Osteocyte (in vitro differentiated cells): Measurements from ENCODE around the gene WNK1. TPM values are rescaled to one million over a fixed set of nuclear protein-coding genes. Genes with fewer than 3 reads are reported as not detected.

Experiments
- DNase-seq: peaks from one replicate; pipeline ENCODE4 v3.0.0; 2021; ENCODE audit warnings: mixed read lengths; ENCODE audit not compliant: unreplicated experiment; ENCODE audit errors: extremely low spot score
- H3K27ac Mint-ChIP-seq: one replicate; pipeline ENCODE4 v1.8.0; 2021; ENCODE audit warnings: mild to moderate bottlenecking, mixed read lengths; ENCODE audit not compliant: unreplicated experiment
- H3K27me3 Mint-ChIP-seq: one replicate; pipeline ENCODE4 v1.8.0; 2021; ENCODE audit warnings: mixed read lengths; ENCODE audit not compliant: unreplicated experiment
- H3K36me3 Mint-ChIP-seq: one replicate; pipeline ENCODE4 v1.8.0; 2021; ENCODE audit warnings: mixed read lengths; ENCODE audit not compliant: unreplicated experiment
- H3K4me1 Mint-ChIP-seq: one replicate; pipeline ENCODE4 v1.8.0; 2021; ENCODE audit warnings: mixed read lengths; ENCODE audit not compliant: unreplicated experiment
- H3K4me3 Mint-ChIP-seq: one replicate; pipeline ENCODE4 v1.8.0; 2021; ENCODE audit warnings: mild to moderate bottlenecking, moderate library complexity, mixed read lengths; ENCODE audit not compliant: unreplicated experiment
- H3K9me3 Mint-ChIP-seq: one replicate; pipeline ENCODE4 v1.8.0; 2021; ENCODE audit warnings: mixed read lengths; ENCODE audit not compliant: unreplicated experiment
- CTCF ChIP-seq: fragments of 200-600 bp; sonication (generic); IDR thresholded peaks from 2 replicates; pipeline ENCODE4 v1.5.0; 2021; ENCODE audit warnings: antibody characterized with exemption, mild to moderate bottlenecking, moderate library complexity
- total RNA-seq: library from RNA; stranded (reverse); gene quantifications from 2 replicates; pipeline ENCODE4 v1.2.1, GENCODE V29; 2021

Gene WNK1
- total RNA-seq, 1 donor from 2014 or later = 188 TPM

DNA sequence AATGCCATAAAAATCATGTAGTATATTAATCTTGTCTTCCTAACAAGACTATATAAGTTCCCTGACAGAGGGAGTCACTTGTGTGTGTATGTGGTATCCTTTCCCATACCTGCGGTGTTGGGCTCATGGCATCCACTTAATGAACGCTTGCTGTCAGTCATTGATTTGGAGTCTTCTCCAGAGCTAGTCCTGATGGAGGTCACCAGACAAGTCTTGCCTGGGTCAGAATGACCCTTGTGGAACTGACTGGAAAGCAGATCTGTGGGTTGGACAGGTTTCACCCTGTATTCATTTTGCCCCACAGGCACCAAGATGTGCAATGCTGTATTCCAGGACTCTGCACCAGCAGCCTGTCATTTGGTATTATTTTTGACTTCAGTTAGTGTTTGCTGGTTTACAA is 27.3 kb upstream of the WNK1 start:
- no peak for TF ChIP-seq CTCF
- no peak for DNase-seq
- Mint-ChIP-seq H3K27ac (no peak overlapping the region), H3K4me3 (no peak overlapping the region), H3K27me3 (no peaks in the 10 kb centered on the region), H3K36me3 (no peaks in the 10 kb centered on the region), H3K4me1 (peaks cover 11% of the 10 kb centered on the region), H3K9me3 (no peaks in the 10 kb centered on the region)

DNA sequence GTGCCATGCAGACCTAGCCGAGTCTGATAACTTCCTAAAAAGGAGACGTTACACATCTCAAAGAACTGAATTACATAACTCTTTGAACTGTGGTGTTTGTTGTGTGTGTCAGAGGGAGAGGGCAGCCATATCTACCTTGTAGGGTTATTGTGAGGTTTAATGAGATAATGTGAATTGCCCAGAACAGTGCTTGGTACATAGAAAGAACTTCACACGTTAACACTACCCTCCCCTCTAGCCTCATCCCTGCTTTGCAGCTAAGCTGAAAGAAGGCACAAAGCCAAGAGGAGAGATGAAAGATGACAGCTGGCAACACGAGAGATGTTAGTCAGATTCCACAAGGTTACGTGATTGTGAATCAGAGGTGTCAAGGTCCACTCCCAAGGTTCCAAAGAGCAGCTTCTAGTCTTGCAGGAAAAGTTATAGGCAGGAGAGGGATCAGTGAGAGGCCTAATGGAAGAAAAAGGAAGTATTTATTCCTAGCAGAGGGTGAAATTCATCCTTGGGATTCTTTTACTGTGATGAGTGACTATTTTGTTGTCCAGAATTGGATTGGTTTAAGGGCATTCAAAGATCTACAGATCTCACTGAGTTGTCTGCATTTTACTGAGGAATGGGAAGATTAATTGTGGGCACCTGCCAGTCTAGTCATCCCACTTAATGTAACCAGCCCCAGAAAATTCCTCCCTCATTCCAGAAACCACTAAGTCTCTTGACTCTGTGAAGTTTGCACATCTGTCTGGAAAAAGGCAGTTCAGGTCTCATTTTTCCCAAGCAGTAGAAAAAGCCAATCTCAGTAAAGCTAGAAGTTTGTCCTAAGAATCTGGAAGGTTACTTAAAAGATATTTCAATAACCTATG is 25.9 kb upstream of the WNK1 start:
- H3K4me1 Mint-ChIP-seq = peaks cover 11% of the 10 kb centered on the region
- no peak for DNase-seq
- TF ChIP-seq CTCF = no peak
- no peaks in the 10 kb centered on the region for H3K27me3 Mint-ChIP-seq
- no peak overlapping the region for H3K4me3 Mint-ChIP-seq
- no peaks in the 10 kb centered on the region for H3K36me3 Mint-ChIP-seq
- no peak overlapping the region for H3K27ac Mint-ChIP-seq
- H3K9me3 Mint-ChIP-seq = no peaks in the 10 kb centered on the region

- Mint-ChIP-seq H3K9me3 (no peaks in the 10 kb centered on the region), H3K27ac (no peak overlapping the region), H3K36me3 (no peaks in the 10 kb centered on the region), H3K27me3 (no peaks in the 10 kb centered on the region), H3K4me1 (peaks cover 8% of the 10 kb centered on the region), H3K4me3 (no peak overlapping the region)
- no peak for DNase-seq
- TF ChIP-seq CTCF = no peak
These were observed 25.1 kb upstream of the WNK1 start for GRCh38 chr12:727321-727720.

- peak; percentile 1 for DNase-seq
- Mint-ChIP-seq H3K27me3 (no peaks in the 10 kb centered on the region), H3K27ac (no peak overlapping the region), H3K4me1 (peaks cover 6% of the 10 kb centered on the region), H3K36me3 (no peaks in the 10 kb centered on the region), H3K4me3 (no peak overlapping the region), H3K9me3 (no peaks in the 10 kb centered on the region)
- TF ChIP-seq CTCF = no peak
These were observed 23.6 kb upstream of the WNK1 start for GRCh38 chr12:728781-729180.

- Mint-ChIP-seq H3K36me3 (no peaks in the 10 kb centered on the region), H3K4me1 (peaks cover 3% of the 10 kb centered on the region), H3K4me3 (no peak overlapping the region), H3K27me3 (no peaks in the 10 kb centered on the region), H3K9me3 (no peaks in the 10 kb centered on the region), H3K27ac (no peak overlapping the region)
- no peak for DNase-seq
- no peak for TF ChIP-seq CTCF
These were observed 23.2 kb upstream of the WNK1 start for GRCh38 chr12:729221-729620.
